Skeletal muscle satellite cell (primary cell): ENCODE data around the gene MDK.

ENCODE experiments used
- H3K27me3 ChIP-seq: 2 replicates; pipeline ENCODE4 v1.7.0; 2013; ENCODE audit warnings: low read length; ENCODE audit not compliant: control insufficient read depth, insufficient read depth
- H3K36me3 ChIP-seq: 2 replicates; pipeline ENCODE4 v1.7.0; 2013; ENCODE audit warnings: mild to moderate bottlenecking, control low read depth, low read length; ENCODE audit not compliant: insufficient read depth
- H3K4me1 ChIP-seq: 2 replicates; pipeline ENCODE4 v1.7.0; 2013; ENCODE audit warnings: low read length; ENCODE audit not compliant: control insufficient read depth, insufficient read depth
- H3K4me2 ChIP-seq: 2 replicates; pipeline ENCODE4 v1.7.0; 2013; ENCODE audit warnings: mild to moderate bottlenecking, low read length
- H3K4me3 ChIP-seq: 2 replicates; pipeline ENCODE4 v1.7.0; 2013; ENCODE audit warnings: low read length
- H3K9ac ChIP-seq: 2 replicates; pipeline ENCODE4 v1.7.0; 2013; ENCODE audit warnings: mild to moderate bottlenecking, low read depth, low read length, moderate library complexity
- H3K9me3 ChIP-seq: replicated peaks from 2 replicates; pipeline ENCODE4 v1.7.0; 2013; ENCODE audit warnings: mild to moderate bottlenecking, control low read depth, low read length

Gene MDK

GRCh38 chr11:46397526-46397925 lies 16.1 kb downstream of the MDK start:
- Histone ChIP-seq H3K27me3 (no peaks in the 10 kb centered on the region), H3K4me3 (no peak overlapping the region), H3K4me1 (peaks cover 3% of the 10 kb centered on the region), H3K4me2 (no peak overlapping the region), H3K9ac (no peak overlapping the region), H3K36me3 (peaks cover 21% of the 10 kb centered on the region), H3K9me3 (no peaks in the 10 kb centered on the region)

GRCh38 chr11:46402957-46403902 lies 21.8 kb downstream of the MDK start:
- peaks cover 11% of the 10 kb centered on the region for H3K4me1 ChIP-seq
- no peak overlapping the region for H3K4me2 ChIP-seq
- H3K27me3 ChIP-seq = no peaks in the 10 kb centered on the region
- no peak overlapping the region for H3K9ac ChIP-seq
- H3K4me3 ChIP-seq = no peak overlapping the region
- no peaks in the 10 kb centered on the region for H3K9me3 ChIP-seq
- peaks cover 15% of the 10 kb centered on the region for H3K36me3 ChIP-seq

- Histone ChIP-seq H3K36me3 (peaks cover 21% of the 10 kb centered on the region), H3K9me3 (no peaks in the 10 kb centered on the region), H3K4me1 (peaks cover 11% of the 10 kb centered on the region), H3K4me2 (no peak overlapping the region), H3K9ac (no peak overlapping the region), H3K4me3 (no peak overlapping the region), H3K27me3 (no peaks in the 10 kb centered on the region)
Observed at GRCh38 chr11:46404476-46405017, 23.1 kb downstream of the MDK start.

GRCh38 chr11:46407635-46408034 lies 26.2 kb downstream of the MDK start:
- Histone ChIP-seq H3K9me3 (no peaks in the 10 kb centered on the region), H3K36me3 (peaks cover 27% of the 10 kb centered on the region), H3K4me3 (no peak overlapping the region), H3K4me1 (peaks cover 11% of the 10 kb centered on the region), H3K9ac (no peak overlapping the region), H3K4me2 (no peak overlapping the region), H3K27me3 (no peaks in the 10 kb centered on the region)

GRCh38 chr11:46408407-46408986 lies 27.0 kb downstream of the MDK start:
- Histone ChIP-seq H3K27me3 (no peaks in the 10 kb centered on the region), H3K4me3 (no peak overlapping the region), H3K4me2 (no peak overlapping the region), H3K9me3 (no peaks in the 10 kb centered on the region), H3K4me1 (peaks cover 11% of the 10 kb centered on the region), H3K9ac (no peak overlapping the region), H3K36me3 (peaks cover 28% of the 10 kb centered on the region)

- Histone ChIP-seq H3K27me3 (no peaks in the 10 kb centered on the region), H3K4me2 (no peak overlapping the region), H3K36me3 (peaks cover 40% of the 10 kb centered on the region)
Observed at GRCh38 chr11:46410021-46410420, 28.6 kb downstream of the MDK start.

GRCh38 chr11:46413760-46414465 lies 32.4 kb downstream of the MDK start:
- no peak overlapping the region for H3K9ac ChIP-seq
- no peak overlapping the region for H3K4me3 ChIP-seq
- no peaks in the 10 kb centered on the region for H3K27me3 ChIP-seq
- no peaks in the 10 kb centered on the region for H3K9me3 ChIP-seq
- H3K4me1 ChIP-seq = no peaks in the 10 kb centered on the region
- no peak overlapping the region for H3K4me2 ChIP-seq
- peaks cover 31% of the 10 kb centered on the region for H3K36me3 ChIP-seq

More at GRCh38 chr11:46410021-46410420, 28.6 kb downstream of the MDK start:
- Histone ChIP-seq H3K9me3 (no peaks in the 10 kb centered on the region), H3K4me3 (no peak overlapping the region), H3K9ac (no peak overlapping the region), H3K4me1 (peaks cover 2% of the 10 kb centered on the region)

- Histone ChIP-seq H3K4me2 (no peak overlapping the region), H3K9me3 (no peaks in the 10 kb centered on the region), H3K9ac (no peak overlapping the region), H3K4me3 (no peak overlapping the region), H3K27me3 (no peaks in the 10 kb centered on the region), H3K36me3 (peaks cover 31% of the 10 kb centered on the region), H3K4me1 (no peaks in the 10 kb centered on the region)
Observed at GRCh38 chr11:46414466-46414796, 33.0 kb downstream of the MDK start.

GRCh38 chr11:46414879-46415278 lies 33.4 kb downstream of the MDK start:
- H3K9me3 ChIP-seq = no peaks in the 10 kb centered on the region
- H3K4me2 ChIP-seq = no peak overlapping the region
- H3K36me3 ChIP-seq = peaks cover 31% of the 10 kb centered on the region
- no peaks in the 10 kb centered on the region for H3K4me1 ChIP-seq
- H3K9ac ChIP-seq = no peak overlapping the region
- no peaks in the 10 kb centered on the region for H3K27me3 ChIP-seq
- H3K4me3 ChIP-seq = no peak overlapping the region

- no peak overlapping the region for H3K9ac ChIP-seq
- no peak overlapping the region for H3K4me2 ChIP-seq
- peaks cover 36% of the 10 kb centered on the region for H3K36me3 ChIP-seq
- no peak overlapping the region for H3K4me3 ChIP-seq
- no peaks in the 10 kb centered on the region for H3K9me3 ChIP-seq
- no peaks in the 10 kb centered on the region for H3K4me1 ChIP-seq
- no peaks in the 10 kb centered on the region for H3K27me3 ChIP-seq
Observed at GRCh38 chr11:46417711-46418110, 36.2 kb downstream of the MDK start.

GRCh38 chr11:46418751-46419150 lies 37.3 kb downstream of the MDK start:
- Histone ChIP-seq H3K9me3 (no peaks in the 10 kb centered on the region), H3K27me3 (no peaks in the 10 kb centered on the region), H3K4me1 (no peaks in the 10 kb centered on the region), H3K36me3 (peaks cover 33% of the 10 kb centered on the region), H3K4me3 (no peak overlapping the region), H3K4me2 (no peak overlapping the region), H3K9ac (no peak overlapping the region)
